Lower leg skin (tissue), 3 donors: Measurements from ENCODE around the gene NXPH3.

Source experiments
- CTCF ChIP-seq, 3 donors: fragments of 450-650 bp; IDR thresholded peaks; one replicate each; pipeline ENCODE4 v1.5.1; 2016; ENCODE audit warnings: antibody characterized with exemption in 3 of 3, mild to moderate bottlenecking in 3 of 3, moderate library complexity in 2 of 3
- POLR2A ChIP-seq, 2 donors: fragments of 450-650 bp; IDR thresholded peaks; one replicate each; pipeline ENCODE4 v1.6.1; 2016 to 2017; ENCODE audit warnings: antibody characterized with exemption in 2 of 2, mild to moderate bottlenecking in 1 of 2, moderate library complexity in 1 of 2

DNA sequence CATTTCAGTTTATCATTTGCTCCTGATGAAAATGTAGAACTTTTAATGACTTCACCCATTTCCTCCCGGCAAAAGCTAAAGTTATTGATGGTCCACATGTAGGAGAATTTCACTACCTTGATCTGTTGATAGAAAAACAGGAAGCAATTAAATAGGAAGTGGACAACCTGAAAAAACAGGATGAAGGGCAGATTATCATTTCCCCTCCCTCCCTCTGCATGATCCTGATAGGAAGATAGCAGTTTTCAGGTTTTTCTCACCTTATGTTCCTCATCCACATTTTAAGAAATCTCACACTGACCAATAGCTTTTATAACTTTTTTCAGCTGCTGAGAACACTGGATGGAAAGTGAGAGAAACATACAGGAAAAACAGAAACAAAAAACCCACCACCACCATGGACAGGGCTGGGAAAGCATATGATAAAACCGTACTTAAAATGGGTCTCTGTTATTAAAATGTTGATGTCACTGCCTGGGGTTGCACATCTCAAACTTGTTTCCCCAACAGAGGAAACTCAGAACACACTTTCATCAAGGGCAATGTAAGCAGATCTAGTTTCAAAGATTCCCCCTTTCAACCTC, 46.4 kb downstream of the NXPH3 start:
- TF ChIP-seq CTCF (IDR thresholded peaks at IDR 0.05) (no peak), POLR2A (IDR thresholded peaks at IDR 0.05) (no peak)
